NCI-H69 (cell line): ENCODE measurements around the gene CCDC73.
"Not testable (repeated sequence)": the region's sequence is repeated elsewhere in the genome, so short reads cannot be mapped to it uniquely, and the experiment has no call there.

Source experiments
- DNase-seq: peaks from one replicate; lab custom pipeline; 2025; lab: John Stamatoyannopoulos, UW

Gene CCDC73

DNA sequence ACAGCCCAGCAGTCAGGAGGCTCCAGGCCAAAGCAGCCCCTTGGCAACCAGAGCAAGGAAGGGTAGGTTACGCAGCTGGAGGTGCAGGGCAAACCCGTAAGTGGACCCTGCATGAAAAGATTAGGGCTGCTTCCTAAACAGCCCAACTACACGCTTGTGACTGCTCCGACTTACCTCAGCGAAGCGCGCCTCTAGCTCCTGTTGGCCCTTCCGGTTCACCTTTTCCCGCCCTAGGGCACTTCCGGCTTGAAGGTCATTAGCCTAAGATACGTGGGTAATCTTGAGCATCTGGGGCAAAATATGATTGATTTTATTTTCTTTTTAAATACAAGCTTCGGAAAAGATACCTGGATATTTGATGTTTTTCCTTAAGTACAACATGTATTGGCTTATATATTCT is at the start of gene CCDC73:
Gene CCDC73 (minus strand): TSS at position 224 of the 400 bp plus-strand sequence. CDS start 34,419 bp downstream, outside the sequence.
- no peak for DNase-seq

DNA sequence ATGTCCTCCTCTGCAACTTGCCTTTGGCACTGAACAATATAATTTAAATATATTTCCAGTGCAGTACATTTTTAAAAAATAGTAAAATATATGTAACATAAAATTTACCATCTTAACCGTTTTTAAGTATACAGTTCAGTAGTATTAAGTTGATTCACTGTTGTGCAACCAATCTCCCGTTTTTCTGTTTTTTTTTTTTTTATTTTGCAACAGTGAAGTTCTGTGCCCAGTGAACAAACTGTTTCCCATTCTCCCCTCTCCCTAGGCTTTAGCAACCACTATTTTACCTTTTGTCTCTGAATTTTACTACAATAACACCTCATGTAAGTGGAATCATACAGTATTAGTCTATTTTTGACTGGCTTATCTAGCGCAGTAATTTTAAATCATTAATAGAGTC is 49.1 kb upstream of the CCDC73 start:
- DNase-seq, result no peak

DNA sequence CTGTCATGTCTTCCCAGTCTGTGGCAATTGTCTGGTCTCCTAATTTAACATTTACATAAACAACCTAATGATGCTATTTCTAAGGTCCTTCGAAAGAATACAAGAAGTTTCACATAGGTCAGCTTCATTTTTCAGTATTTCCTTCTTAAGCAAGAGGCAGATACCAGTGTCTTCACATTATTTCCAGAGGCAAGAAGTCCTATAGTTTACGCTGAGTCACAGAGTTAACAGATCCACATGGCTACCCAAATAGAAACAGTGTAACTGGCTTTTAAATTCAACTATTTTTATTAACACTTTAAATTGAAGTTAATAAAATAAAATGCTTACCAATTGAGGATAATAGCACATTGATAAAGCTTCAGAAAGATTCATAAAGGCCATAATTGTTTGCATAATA is 46.1 kb upstream of the CCDC73 start:
- DNase-seq, result no peak

DNA sequence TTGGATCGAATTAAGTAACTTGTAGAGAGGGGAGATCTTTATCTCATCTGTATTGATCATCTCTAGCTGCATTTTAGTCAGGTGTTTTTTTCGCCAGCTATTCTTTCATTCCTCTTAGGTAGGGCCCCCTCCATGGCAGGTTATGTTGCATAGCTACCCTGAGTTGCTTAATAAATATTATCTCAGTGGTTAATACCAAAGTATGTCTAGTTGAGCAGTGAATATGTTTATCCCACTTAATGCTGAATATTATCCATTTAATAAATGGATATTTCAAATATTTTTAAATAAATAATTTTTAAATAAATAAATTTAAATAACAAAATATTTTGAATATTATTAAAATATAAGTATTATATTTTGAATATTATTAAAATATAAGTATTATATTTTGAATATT is 44.8 kb upstream of the CCDC73 start:
- no peak for DNase-seq

DNA sequence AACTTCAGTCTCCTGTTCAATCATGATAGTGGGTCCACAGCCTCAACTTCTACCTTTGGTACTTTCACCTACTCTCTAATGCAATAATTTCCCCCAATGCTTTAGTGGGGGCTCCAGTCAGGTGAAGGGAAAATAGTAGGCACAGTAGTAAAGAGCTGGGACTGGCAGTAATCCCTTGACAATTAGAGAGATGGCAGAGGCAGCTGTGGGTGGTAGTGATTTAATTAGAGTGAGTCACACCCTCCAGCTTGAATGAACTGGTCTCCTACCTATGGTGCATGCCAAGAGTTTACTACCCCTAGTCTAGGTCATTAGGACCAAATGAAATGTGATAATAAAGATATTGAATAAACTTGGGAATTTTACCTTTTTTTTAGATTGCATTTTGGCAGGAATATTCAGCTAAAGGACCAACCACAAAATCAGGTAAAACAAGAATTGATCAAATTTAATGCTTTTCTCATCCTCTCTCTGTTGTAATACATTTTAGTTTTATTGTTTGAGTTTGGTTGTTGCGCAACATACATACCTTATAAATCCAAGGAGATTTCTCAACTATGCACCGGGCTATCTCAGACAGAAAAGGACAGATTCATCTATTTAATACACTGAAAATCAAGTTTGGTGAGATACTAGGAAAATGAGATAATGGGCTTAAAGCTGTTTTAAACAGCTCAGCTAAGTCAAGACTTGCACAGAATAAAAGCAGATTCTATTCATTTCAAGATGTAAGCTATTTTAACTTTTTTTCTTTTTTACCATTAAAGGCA is 44.2 kb upstream of the CCDC73 start:
- DNase-seq, result peak; percentile 88

DNA sequence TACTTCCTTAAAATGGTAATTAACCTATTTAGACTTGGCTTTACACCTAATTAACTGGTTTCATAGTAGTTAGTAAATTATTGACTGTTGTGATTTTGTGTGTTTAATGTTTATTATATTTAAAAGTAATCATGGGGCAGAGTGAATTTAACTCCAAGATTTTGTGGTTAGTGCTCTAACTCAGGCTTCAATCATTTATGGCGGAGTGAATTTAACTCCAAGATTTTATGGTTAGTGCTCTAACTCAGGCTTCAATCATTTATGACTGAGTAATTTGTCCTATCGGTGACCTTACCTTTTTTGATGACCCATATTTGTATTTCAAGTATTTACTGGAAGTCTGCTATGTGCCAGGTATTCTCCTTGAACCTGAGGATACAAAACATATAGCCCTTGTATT is 42.5 kb upstream of the CCDC73 start:
- no peak for DNase-seq

DNA sequence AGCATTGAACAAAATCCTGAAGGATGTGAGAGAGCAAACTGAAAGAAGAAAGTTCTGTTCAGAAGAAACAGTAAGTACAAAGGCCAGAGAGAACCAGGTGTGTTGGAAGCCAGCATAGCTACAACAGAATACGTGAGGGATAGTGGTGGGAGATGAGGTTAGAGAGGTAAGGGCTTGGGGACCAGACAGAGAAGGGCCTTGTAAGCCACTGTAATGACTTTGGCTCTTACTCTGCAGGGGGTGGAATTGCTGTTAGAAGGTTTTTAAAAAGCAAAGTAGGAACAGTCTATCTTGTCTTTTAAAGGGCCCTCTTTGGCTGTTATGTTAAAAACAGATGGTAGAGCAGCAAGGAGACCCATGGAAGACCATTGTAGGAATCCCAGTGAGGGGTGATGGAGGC is 39.5 kb upstream of the CCDC73 start:
- DNase-seq, result peak; percentile 10

DNA sequence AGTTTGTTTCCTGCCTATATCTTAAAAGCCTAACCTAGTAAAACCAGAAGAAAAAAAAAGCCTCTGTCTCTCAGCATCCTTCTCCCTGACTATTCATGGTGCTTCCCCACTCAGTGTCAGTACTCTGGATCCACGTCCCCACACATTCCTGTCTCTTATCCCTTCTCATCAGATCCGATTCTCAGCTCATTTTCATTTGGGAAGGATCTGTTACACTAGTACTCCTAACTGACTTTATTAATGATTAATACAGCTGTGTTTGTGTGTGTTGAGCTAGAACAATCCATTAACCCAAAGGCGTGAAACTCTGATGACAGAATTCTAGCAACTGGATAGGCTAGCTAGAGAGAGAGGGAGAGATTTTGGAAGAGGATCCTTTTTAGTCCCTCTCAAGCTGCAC is 36.8 kb upstream of the CCDC73 start:
- DNase-seq, result no peak

DNA sequence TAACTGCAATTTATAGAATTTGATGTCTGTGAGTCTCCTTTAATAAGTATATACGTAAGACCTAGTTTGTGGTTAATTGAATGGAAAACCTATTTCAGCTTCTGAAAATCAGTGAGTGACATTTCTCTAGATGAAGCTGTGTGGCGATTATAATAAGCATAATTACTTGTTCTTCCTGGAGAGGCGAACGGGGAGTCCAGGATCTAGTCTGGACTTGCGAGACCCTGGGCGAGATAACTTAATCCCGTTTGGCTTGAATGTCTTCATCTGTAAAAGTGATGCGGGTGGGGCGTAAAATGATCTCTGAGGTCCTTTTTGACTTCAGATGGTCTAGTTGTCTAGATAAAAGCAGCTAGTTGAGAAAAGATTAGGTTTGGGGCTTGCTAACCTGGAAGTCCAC is 36.3 kb upstream of the CCDC73 start:
- DNase-seq, result peak; percentile 47

DNA sequence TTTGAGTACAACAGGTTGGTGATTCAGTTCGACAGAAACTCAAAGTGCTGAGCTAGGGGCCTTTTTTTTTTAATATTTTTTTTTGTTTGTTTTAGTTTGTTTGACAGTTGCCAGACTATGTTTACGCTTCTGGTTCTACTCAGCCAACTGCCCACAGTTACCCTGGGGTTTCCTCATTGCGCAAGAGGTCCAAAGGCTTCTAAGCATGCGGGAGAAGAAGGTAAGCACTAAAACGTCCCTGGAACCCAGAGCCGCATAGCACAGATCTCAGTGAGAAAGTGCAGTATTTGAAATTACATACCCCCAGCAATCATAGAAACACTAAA is 35.9 kb upstream of the CCDC73 start:
- peak; percentile 81 for DNase-seq

DNA sequence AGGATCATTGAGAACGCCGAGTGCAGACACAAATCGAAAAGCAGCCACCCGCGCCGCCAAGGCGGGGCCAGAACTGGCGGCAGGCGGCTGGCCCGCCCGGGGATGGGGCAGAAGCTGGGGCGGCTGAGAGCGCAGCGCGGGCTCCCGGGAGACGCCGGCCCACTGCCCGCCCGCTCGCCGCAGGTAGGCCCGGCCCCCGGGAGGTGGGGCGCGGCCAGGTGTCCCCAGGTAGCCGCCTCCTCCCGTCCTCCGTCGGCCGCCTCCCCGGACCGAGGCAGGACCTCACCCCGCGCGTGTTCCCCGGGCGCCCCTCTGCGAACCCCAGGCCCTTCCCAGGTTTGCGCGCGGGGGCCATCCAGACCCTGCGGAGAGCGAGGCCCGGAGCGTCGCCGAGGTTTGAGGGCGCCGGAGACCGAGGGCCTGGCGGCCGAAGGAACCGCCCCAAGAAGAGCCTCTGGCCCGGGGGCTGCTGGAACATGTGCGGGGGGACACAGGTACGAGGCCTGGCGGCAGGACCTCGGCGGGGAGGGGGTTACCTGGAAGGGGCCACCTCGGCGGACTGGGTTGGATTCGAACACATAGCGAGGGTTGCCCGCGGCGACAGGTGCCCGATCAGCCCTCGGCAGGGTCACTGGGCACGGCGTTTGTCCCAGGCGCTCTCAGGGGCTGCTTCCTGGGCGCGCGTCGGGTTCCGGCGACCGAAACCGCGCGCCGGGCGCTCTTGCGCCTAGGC is 35.4 kb upstream of the CCDC73 start, which contains the start of gene PRRG4:
Gene PRRG4 (plus strand): TSS at position 248 of the 733 bp plus-strand sequence. CDS start 603 bp downstream, outside the sequence.
- peak; percentile 89 for DNase-seq

DNA sequence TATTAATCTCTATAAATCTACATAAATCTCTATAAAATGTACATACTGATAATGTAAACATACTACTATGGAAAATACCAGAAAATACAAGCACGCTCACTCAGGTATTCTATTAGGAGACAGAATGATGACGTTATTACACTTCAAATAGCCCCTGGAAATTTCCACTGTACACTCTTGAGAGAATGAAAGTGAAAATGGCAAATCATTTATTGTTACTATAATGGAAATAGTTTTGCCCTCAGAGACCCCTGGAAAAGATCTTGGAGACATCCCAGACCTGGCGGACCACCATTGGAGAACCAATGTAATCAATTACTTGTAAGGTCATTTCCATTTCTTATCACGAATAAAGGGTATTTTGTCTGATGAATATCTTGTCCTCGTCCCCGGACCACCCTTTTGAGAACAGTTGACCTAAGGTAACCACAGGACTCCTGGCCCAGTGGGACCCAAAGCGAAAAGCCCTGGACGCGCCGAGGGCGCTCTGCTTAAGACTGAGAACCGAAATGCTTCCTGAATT is 34.8 kb upstream of the CCDC73 start:
- peak; percentile 30 for DNase-seq

DNA sequence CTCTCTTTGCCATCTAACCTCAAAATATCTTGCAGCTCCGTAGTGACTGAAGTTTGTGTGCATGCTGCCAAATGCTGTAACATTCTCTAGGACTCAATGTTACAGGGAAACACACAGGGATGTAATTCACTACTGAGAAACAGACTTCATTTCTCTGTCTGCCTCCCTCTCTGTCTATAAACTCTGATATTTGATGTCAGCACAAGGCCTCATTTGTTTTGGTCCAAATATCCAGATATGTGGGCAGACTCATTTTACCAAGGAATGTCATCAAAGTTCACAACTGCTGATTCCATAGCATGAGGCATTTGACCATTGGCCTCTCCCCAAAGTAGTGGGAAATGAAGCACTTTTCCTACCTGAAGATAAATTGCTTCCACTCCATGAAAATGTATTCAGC is 32.8 kb upstream of the CCDC73 start:
- no peak for DNase-seq

DNA sequence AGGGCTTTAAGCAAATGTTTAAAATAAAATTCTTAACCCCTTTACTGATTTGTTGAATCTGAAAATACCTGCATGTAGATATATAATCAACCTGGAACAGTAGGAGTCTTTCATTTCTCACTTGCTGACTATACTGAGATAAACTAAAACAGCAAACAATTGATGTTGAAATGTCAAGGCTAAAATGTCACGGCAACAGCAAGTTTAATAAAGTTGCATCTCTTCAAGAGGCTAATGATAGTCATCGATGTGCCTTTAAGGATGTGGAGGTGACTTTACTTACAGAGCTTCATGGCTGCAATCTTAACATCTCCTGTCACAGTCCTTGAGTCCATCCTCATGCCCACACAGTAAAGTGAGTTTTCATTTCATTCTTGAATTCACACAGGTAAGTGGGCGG is 31.7 kb upstream of the CCDC73 start:
- no peak for DNase-seq

DNA sequence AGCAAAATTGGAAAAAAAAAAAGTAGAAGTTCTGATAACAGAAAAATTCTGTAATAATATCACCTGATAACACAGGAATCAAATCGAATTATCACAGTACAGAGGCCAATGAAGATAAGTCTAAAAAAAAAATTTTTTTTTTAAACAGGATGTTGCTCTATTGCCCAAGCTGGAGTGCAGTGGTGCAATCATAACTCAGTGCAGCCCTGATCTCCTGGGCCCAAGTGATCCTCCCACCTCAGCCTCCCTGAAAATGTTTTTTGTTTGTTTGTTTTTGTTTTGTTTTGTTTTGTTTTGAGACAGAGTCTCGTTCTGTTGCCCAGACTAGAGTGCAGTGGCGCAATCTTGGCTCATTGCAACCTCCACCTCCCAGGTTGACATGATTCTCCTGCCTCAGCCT is 29.2 kb upstream of the CCDC73 start:
- DNase-seq, result not testable (repeated sequence)

DNA sequence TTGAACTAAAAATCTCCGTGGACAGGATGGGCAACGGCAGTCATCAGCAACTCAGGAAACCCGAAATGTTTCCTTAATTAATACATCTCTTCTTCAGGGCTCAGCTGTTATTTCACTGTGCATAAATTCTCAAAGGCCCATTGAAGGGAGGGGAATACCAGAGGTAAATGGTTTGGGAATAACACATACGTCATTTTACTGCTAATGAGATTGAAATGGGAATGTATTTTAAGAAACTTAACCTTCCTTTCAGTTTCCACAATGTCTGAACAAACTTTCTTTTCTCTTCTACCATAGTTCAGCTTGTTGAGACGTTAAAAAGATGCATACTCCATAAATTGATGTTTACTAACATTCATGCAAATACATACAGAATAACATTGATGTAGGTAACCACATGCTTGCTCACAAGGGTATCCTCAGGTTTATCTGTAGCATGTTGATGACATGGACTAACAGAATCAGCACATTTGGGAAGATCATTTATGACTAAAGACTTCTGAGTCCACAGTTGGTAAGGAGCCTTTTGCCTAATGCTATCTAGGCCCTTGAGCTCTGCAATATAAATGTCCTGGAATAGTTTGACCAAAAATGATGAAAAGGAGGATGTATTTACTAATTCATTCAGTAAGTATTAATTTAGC is 27.6 kb upstream of the CCDC73 start:
- peak; percentile 57 for DNase-seq

DNA sequence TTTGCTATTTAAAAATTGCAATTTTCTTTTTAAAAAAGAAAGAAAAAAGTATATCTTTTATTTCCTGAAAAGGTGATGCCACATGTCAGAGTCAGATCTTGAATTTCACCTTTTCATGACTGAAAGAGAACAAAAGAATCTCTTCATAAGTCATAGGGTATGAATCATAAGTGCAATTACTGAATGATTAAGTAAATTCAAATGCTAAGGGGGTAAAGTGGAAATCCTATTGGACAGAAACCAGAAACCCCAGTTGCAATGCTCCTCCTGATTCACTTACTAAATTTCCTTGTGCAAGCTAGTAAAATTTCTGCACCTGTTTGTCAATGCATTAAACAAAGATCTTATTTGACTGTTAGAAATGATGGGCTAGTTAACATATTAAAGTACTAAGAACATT is 27.1 kb upstream of the CCDC73 start:
- peak; percentile 71 for DNase-seq

DNA sequence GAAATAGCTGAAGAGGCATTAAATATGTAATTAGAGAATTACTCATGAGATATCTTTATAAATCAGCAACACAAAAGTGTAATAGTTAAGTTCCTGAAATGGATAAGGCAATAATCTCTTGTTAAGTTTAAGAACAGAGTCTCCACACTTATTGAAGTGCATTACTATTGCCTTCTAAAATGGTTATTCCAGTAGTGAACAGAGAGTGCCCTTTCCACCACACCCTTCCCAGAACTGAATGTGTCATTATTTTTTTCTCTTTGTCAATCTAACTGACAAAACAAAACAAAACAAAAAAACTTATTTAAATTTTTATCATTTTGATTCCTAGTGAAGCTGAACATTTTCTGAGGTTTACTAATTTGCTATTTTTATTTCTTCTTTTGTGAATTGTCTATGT is 26.0 kb upstream of the CCDC73 start:
- DNase-seq, result no peak

DNA sequence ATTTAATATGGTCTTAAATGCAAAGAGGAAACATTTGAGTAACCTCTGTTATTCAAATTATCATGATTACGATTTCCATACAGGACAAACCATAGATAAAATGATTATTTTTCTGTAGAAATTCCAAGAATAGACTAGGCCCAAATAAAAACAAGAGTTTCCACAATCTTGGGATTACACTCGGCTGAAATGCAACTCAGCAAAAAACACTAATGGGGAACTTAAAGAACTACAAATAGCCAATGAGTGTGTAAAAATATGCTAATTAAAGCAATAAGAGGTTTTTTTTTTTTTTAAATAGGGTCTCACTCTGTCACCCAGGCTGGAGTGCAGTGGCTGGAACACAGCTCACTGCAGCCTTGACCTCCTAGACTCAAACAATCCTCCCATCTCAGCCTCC is 24.7 kb upstream of the CCDC73 start:
- DNase-seq, result no peak

DNA sequence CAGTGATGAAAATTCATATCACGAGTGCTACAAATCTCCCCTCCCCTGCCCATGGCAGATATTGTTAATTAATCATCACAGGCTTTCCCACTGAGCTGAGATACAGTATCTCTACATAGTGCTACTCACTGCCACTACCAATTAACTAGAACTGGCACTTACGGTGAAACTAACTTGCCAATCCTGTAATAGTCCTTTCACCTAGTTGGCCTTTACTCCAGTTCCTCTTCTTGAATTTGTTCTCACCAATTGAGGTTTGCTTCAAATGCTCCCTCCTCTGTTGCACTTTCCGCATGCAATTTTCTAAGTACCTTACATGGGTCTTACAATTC is 23.4 kb upstream of the CCDC73 start:
- DNase-seq, result no peak

DNA sequence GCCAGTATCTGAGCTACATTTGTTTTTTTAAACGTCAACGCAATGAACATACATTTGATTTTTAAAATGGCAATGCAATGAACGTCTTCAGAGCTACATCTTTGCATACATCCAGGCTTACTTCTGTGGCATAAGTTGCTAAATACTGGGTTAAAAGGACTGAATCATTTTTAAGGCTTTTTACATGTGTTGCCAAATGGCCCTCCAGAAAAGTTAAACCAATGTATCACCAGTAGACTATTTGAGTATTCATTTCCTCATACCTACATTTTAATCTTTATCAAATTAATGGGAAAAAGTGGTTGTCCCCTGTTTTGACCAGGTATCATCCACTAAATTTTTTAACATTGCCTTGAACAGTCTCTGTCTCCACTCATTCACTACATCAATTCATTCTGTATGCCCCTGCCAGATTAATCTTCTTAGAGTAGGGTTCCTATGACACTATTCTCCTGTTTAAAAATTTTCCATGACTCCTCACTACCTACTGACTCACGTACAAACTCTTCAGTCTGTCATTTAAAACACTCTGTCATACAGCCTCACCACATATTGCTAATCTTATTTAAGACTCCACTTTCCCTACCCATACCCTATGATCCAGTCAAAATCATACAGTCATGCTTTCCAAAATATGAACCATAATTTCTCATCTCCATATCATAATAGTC is 22.9 kb upstream of the CCDC73 start:
- no peak for DNase-seq

DNA sequence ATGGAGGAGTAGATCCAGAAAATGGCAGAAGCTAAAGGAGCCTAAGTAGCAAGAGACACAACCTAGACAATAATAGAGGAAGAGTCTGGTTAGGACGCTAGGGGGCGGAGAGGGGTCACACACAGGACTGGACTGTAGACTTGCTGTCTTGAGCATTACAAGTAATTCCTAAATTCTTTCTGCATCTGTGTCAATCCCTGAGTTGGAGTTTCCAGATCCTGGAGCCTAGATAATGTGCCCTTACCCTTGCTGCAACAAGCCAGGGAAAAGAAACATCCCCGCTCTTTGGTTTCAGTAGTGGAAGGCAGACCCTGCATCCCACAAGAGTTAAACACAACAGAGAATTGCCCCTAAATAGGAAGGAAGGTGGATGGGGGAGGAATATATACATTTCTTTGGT is 14.9 kb upstream of the CCDC73 start:
- peak; percentile 84 for DNase-seq
